Lung microvascular endothelial cell (primary cell): Measurements from ENCODE around the gene CDK2. TPM values are rescaled to one million over a fixed set of nuclear protein-coding genes. Genes with fewer than 3 reads are reported as not detected.
A peak's percentile ranks its signal among the peaks of the same experiment; 100 is the strongest.

Experiments used
- DNase-seq, 2 donors: peaks; one replicate each; pipeline versions ENCODE4 v3.0.0 to v3.0.0-alpha.2; 2010; ENCODE audit warnings: low read depth in 2 of 2
- total RNA-seq: library from RNA; depleted of rRNA; stranded (reverse); fragments of >200 nt; gene quantifications from 2 replicates; pipeline ENCODE4 v1.2.1, GENCODE V29; 2014

CDK2 gene
- total RNA-seq, 1 donor from 2014 or later: 20.8 TPM

GRCh38 chr12:55937981-55938380 is 28.6 kb upstream of the CDK2 start:
- DNase-seq: no peak

- DNase-seq: no peak
Measured at GRCh38 chr12:55938826-55939501, 27.7 kb upstream of the CDK2 start.

DNA sequence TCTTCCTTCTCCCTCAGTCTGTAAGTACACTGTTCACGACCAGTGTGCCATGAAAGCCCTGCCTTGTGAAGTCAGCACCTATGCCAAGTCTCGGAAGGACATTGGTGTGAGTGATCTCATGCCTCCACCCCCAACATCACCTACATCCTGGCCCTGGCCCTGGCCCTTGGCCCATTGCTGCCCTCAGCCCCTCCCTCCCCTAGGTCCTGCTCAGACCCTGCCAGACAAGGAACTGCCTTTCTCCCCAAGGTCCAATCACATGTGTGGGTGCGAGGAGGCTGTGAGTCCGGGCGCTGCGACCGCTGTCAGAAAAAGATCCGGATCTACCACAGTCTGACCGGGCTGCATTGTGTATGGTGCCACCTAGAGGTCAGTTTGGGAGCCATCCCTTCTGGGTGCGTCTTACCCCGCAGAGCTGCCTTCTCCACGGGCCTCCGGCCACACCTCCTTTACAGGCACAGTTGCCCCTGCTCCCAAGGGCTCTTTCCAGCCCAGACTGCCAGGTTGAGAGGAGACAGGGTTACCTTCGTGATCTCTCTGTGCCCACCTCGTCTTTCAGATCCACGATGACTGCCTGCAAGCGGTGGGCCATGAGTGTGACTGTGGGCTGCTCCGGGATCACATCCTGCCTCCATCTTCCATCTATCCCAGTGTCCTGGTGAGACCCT is 26.4 kb upstream of the CDK2 start:
- DNase-seq: peak; percentile 86 to 93

DNA sequence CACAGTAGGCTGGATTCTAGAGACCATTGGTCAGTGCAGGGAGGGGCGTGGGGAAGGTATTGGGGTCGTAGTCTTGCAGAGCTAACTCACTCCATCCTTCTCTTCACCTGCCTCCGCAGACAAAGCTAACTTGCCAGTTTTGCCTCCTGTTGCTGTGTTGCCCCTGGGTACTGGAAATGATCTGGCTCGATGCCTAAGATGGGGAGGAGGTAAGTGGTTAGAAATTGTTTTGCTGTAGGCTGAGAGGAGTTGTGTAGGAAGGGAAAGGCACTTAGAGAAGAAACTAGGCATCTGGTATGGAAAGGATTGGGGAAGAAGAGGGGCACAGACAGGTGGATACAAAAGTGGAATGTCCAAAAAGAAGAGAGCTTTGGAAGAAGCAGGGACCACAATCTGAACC is 24.6 kb upstream of the CDK2 start:
- no peak for DNase-seq

DNA sequence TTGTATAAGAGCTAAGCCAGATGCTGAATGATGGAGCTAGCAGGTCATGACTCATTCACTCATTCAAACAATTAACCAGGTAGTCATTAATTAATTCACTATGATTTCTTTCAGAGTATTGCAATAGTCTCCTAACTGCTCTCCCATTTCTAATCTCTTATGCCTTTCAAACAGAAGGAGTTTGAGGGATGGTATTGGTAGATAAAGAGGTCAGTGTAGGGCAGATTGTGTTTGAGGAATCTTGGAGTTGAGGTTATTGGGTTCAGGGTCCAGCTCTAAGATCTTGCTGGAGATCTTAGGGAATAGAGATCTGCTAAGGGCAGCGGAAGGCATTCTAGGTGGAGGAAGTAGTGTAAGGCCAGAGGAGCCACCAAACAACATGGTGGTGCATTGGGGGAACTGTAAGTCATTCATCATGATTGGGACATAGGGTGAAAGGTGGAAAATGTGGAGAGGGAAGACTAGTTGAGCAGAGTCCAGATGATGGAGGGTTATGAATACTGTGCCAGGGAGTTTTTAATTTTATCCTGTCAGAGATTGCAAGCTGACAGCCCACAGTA is 24.0 kb upstream of the CDK2 start:
- DNase-seq: no peak

DNA sequence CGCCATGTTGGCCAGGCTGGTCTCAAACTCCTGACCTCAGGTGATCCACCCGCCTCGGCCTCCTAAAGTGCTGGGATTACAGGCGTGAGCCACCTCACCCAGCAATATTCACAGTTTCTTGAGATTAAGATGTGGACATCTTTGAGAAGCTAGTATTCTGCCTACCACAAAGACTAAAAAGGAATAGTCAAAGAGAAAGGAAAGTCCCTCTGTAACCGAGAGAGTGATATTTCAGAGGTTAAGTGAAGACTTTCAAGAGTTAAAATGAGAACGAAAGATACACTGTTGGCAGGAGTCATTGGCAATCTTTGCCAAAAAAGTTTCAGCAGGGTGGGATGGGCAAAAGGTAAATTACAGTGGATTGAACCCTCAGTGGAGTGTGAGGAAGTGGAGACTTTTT is 20.1 kb upstream of the CDK2 start:
- DNase-seq: no peak

DNA sequence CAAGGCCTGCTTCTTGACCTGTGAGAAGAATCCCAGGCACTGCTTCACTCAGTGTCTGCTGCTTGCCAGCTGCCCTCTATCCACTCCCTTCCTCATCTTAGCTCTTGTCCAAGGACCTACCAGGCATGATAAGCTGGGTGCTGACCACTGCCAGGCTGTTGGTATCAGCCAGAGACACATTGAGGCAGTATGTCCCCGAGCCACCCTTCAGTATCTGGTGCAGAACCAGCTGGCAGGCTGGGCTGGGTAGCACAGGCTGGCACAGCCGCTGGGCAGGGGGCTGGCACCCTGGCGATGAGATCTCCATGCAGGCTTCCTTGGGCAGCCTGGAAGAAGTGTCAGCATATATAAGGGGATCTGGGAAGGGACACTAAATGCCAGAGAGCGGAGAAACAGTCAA is 11.3 kb upstream of the CDK2 start:
- DNase-seq: no peak

- DNase-seq: peak in 1 of 2 donors; percentile 59
Measured at GRCh38 chr12:55955800-55956508, 10.7 kb upstream of the CDK2 start.

- DNase-seq: no peak
Measured at GRCh38 chr12:55957106-55957859, 9.3 kb upstream of the CDK2 start.

GRCh38 chr12:55963760-55964159 is 2.9 kb upstream of the CDK2 start:
- no peak for DNase-seq

DNA sequence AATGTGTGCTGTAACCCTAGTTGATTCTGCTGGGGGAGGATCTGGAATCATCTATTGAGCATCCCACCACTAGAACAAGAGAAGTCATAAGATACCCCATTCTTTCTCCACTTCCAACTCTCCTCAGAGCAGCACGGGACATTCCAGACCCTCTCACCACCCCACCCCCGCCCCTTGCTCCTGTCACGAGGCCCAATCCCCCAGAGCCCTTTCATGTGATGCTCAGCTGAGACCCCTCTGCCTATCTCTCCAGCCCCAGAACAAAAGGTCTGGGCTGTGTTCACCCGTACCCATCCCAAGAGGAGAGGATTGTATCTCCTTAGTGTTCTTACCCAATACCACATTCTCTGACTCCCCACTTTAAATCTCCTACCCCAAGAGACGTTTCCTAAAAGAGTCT is 1.4 kb upstream of the CDK2 start:
- no peak for DNase-seq

- DNase-seq: no peak
Measured at GRCh38 chr12:55965941-55966407, 656 bp upstream of the CDK2 start, which contains the start of gene PMEL. Gene PMEL (minus strand): TSS chr12:55966042. CDS start chr12:55966011, 31 bp downstream.

DNA sequence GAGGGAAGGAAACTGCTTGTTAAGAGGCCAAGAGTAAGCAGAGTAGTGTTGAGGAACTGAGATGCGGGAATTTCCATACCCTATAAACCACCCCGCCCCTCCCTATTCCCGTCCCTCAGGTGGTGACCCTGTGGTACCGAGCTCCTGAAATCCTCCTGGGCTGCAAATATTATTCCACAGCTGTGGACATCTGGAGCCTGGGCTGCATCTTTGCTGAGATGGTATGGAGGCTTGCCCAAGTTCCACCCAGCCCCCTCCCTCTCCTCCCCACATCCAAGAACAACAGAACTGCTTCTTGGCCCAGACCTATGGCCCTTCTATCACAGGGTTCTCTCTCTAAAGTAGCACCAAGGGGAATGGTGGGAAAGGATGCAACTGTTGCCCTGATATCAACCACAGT is 2.7 kb downstream of the CDK2 start:
- DNase-seq: no peak

- DNase-seq: peak in 1 of 2 donors; percentile 40
Measured at GRCh38 chr12:55970775-55971174, 4.1 kb downstream of the CDK2 start.

DNA sequence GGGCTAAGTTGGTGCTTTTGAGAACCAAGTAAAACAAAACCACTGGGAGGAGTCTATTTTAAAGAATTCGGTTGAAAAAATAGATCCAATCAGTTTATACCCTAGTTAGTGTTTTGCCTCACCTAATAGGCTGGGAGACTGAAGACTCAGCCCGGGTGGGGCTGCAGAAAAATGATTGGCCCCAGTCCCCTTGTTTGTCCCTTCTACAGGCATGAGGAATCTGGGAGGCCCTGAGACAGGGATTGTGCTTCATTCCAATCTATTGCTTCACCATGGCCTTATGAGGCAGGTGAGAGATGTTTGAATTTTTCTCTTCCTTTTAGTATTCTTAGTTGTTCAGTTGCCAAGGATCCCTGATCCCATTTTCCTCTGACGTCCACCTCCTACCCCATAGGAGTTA is 5.4 kb downstream of the CDK2 start:
- DNase-seq: peak in 1 of 2 donors; percentile 39

- no peak for DNase-seq
Measured at GRCh38 chr12:55972456-55972855, 5.8 kb downstream of the CDK2 start.

GRCh38 chr12:55972911-55973598 is 6.4 kb downstream of the CDK2 start:
- peak in 1 of 2 donors; percentile 71 for DNase-seq

DNA sequence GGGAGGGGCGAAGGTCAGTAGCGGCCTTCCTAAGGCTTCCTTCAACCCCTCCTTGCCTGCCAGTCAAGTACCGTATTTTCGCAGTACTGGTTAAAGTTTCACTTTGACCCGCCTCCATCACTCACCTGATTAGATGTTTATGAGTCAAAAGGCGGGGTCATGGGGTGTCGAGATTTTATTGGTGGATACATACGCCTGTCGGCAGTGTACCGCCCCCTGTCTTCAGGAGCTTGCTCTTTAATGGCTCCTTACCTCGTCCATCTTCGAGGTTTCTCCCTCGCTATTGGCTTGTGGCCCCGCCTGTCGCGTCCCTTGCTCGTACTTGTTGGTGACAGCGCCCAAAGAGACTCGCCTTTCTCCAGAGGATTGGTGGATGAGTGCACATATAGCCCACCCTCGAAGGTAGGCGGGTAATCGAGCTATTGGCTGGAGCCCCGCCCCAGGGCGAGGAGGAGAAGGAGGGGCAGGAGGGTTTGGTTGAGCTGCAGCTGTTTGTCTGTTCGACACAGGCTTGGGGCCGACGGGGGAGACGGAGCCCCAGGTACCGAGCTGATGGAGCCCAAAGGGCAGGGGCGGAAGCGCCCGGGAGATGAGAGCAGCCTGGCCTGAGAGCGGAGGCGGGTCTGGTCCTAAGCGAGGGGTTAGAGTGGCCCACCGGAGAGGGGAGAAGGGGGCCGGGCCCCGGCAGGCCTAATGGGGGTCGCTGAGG is 7.1 kb downstream of the CDK2 start, which contains the start of gene RAB5B:
Gene RAB5B, plus strand, starts transcription at position 480 of the 709 bp plus-strand sequence. CDS start 12,883 bp downstream, outside the sequence.
- DNase-seq: peak; percentile 100

- peak; percentile 65 to 78 for DNase-seq
Measured at GRCh38 chr12:55974308-55974730, 7.7 kb downstream of the CDK2 start.

GRCh38 chr12:55978393-55978792 is 11.8 kb downstream of the CDK2 start:
- DNase-seq: no peak
